Measurements from ENCODE around the gene NAGS. TPM values are rescaled to one million over a fixed set of nuclear protein-coding genes. Genes with fewer than 3 reads are reported as not detected.
"Not testable (repeated sequence)": the region's sequence is repeated elsewhere in the genome, so short reads cannot be mapped to it uniquely, and the experiment has no call there.

The NAGS gene, protein sequence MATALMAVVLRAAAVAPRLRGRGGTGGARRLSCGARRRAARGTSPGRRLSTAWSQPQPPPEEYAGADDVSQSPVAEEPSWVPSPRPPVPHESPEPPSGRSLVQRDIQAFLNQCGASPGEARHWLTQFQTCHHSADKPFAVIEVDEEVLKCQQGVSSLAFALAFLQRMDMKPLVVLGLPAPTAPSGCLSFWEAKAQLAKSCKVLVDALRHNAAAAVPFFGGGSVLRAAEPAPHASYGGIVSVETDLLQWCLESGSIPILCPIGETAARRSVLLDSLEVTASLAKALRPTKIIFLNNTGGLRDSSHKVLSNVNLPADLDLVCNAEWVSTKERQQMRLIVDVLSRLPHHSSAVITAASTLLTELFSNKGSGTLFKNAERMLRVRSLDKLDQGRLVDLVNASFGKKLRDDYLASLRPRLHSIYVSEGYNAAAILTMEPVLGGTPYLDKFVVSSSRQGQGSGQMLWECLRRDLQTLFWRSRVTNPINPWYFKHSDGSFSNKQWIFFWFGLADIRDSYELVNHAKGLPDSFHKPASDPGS
- total RNA-seq (under 1 TPM; 0.60 to 0.74 TPM), polyA plus RNA-seq (1.0 TPM)

GRCh38 chr17:44004077-44004760 lies at the start of gene NAGS:
Gene NAGS (plus strand): TSS chr17:44004622. CDS start chr17:44004664, 42 bp downstream.
- DNase-seq = peak in 3 of 5 donors; percentile 18 to 70 (median 31)
- Mint-ChIP-seq H3K36me3 (peaks cover 0 to 5% (median 0%) of the 10 kb centered on the region in 3 donors), H3K4me1 (peaks cover 19 to 33% (median 20%) of the 10 kb centered on the region in 3 donors)

GRCh38 chr17:43956222-43956621 lies 48.2 kb upstream of the NAGS start:
- Histone ChIP-seq H3K27me3 (ENCODE audit: insufficient read depth, low read length, poor library complexity, severe bottlenecking) (peaks cover 19% of the 10 kb centered on the region), H3K4me1 (ENCODE audit: insufficient read depth, low read length) (no peaks in the 10 kb centered on the region), H3K27ac (ENCODE audit: low read depth, low read length) (no peak overlapping the region), H3K9me3 (ENCODE audit: low read length) (no peaks in the 10 kb centered on the region), H3K4me3 (ENCODE audit: low read length) (no peak overlapping the region), H3K36me3 (ENCODE audit: insufficient read depth, low read length) (no peaks in the 10 kb centered on the region)
- H3K36me3 Mint-ChIP-seq = no peaks in the 10 kb centered on the region
- ChIA-PET CTCF (no interaction called here), POLR2A (no interaction called here)
- peaks cover 0 to 13% (median 2%) of the 10 kb centered on the region in 3 donors for H3K4me1 Mint-ChIP-seq
- H3K4me3 Mint-ChIP-seq = no peak overlapping the region
- no peak overlapping the region for H3K27ac Mint-ChIP-seq
- peak in 1 of 5 donors; percentile 8 for DNase-seq
- H3K9me3 Mint-ChIP-seq = no peaks in the 10 kb centered on the region
- H3K27me3 Mint-ChIP-seq = peaks cover 29 to 46% of the 10 kb centered on the region in 2 donors

More at GRCh38 chr17:44004077-44004760, at the start of gene NAGS:
- Histone ChIP-seq H3K36me3 (ENCODE audit: insufficient read depth, low read length) (no peaks in the 10 kb centered on the region), H3K27me3 (ENCODE audit: insufficient read depth, low read length, poor library complexity, severe bottlenecking) (no peaks in the 10 kb centered on the region), H3K4me1 (ENCODE audit: insufficient read depth, low read length) (peaks cover 28% of the 10 kb centered on the region), H3K27ac (ENCODE audit: low read depth, low read length) (no peak within 1 kb of the TSS), H3K9me3 (ENCODE audit: low read length) (no peaks in the 10 kb centered on the region), H3K4me3 (ENCODE audit: low read length) (peak within 1 kb of the TSS; percentile 90)
- ChIA-PET POLR2A (interaction anchor here (0.6 kb wide), 2 partner anchors 43 to 108 kb away, joined by 3 to 5 read pairs; no protein-coding TSS in a partner anchor), CTCF (interaction anchor here (1.0 to 1.2 kb wide), 3 partner anchors 10 to 342 kb away, joined by 3 to 4 read pairs (median 3); partner anchors contain the start of gene GRN)
- peak within 1 kb of the TSS; percentile 53 to 92 (median 70) for H3K4me3 Mint-ChIP-seq
- H3K27me3 Mint-ChIP-seq = peaks cover 4 to 8% of the 10 kb centered on the region in 2 donors
- peak within 1 kb of the TSS in 2 of 8 donors; percentile 41 to 77 for H3K27ac Mint-ChIP-seq
- H3K9me3 Mint-ChIP-seq = no peaks in the 10 kb centered on the region

GRCh38 chr17:43958748-43959352 lies 45.6 kb upstream of the NAGS start:
- no peak overlapping the region for H3K27ac Mint-ChIP-seq
- Histone ChIP-seq H3K27ac (ENCODE audit: low read depth, low read length) (no peak overlapping the region), H3K4me3 (ENCODE audit: low read length) (no peak overlapping the region), H3K36me3 (ENCODE audit: insufficient read depth, low read length) (no peaks in the 10 kb centered on the region), H3K4me1 (ENCODE audit: insufficient read depth, low read length) (no peaks in the 10 kb centered on the region), H3K27me3 (ENCODE audit: insufficient read depth, low read length, poor library complexity, severe bottlenecking) (no peaks in the 10 kb centered on the region), H3K9me3 (ENCODE audit: low read length) (no peaks in the 10 kb centered on the region)
- no peak for DNase-seq
- no peaks in the 10 kb centered on the region for H3K9me3 Mint-ChIP-seq
- H3K27me3 Mint-ChIP-seq = peaks cover 24 to 39% of the 10 kb centered on the region in 2 donors
- H3K4me3 Mint-ChIP-seq = no peak overlapping the region
- H3K4me1 Mint-ChIP-seq = no peaks in the 10 kb centered on the region
- ChIA-PET POLR2A (no interaction called here), CTCF (interaction anchor here (1.6 kb wide), 1 partner anchor 15 kb away, joined by 7 read pairs; no protein-coding TSS in a partner anchor)
- peaks cover 0 to 2% (median 0%) of the 10 kb centered on the region in 3 donors for H3K36me3 Mint-ChIP-seq

DNA sequence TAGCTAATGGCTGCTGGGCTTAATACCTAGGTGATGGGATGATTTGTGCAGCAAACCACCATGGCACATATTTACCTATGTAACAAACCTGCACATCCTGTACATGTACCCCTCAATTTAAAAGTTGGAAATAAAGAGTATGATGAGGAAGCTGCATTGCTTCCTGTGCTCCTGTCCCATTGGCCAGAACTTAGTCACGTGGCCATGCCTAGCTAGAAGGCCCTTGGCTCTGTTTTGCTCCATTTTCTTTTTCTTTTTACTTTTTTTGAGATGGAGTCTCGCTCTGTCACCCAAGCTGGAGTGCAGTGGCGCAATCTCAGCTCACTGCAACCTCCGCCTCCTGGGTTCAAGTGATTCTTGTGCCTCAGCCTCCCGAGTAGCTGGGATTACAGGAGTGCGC lies 43.1 kb upstream of the NAGS start:
- H3K9me3 Mint-ChIP-seq; H3K36me3 ChIP-seq (ENCODE audit: insufficient read depth, low read length); H3K27ac Mint-ChIP-seq; H3K4me1 Mint-ChIP-seq; H3K36me3 Mint-ChIP-seq; H3K27ac ChIP-seq (ENCODE audit: low read depth, low read length); H3K4me3 Mint-ChIP-seq; H3K27me3 ChIP-seq (ENCODE audit: insufficient read depth, low read length, poor library complexity, severe bottlenecking); H3K9me3 ChIP-seq (ENCODE audit: low read length); H3K4me3 ChIP-seq (ENCODE audit: low read length); H3K4me1 ChIP-seq (ENCODE audit: insufficient read depth, low read length): not testable (repeated sequence)
- peak in 1 of 5 donors; percentile 9 for DNase-seq
- ChIA-PET POLR2A (interaction anchor here (0.6 kb wide), 1 partner anchor 238 kb away, joined by 4 read pairs; the partner anchor contains the start of gene ATXN7L3), CTCF (interaction anchor here (0.6 to 1.6 kb wide), 2 partner anchors 9 to 17 kb away, joined by 3 to 4 read pairs; no protein-coding TSS in a partner anchor)
- H3K27me3 Mint-ChIP-seq = peaks cover 15 to 31% of the 10 kb centered on the region in 2 donors

DNA sequence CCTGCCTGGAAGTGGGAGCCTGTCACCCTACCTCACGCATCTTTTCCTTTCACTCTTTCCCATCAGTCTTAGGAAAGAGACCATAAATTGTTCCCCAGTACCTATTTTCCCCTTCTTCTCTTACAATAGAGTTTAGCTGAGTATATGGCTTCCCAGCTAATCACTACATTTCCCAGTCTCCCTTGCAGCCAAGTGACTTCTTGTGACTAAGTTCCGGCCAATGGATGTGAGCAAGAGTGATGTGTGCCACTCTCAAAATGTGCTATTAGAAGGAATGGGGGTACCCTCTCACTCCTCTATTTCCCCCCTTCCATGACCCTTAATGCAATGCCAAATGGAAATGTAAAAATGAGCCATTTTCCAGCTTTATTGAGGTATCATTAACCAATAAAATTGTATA lies 42.5 kb upstream of the NAGS start:
- peaks cover 0 to 2% (median 0%) of the 10 kb centered on the region in 3 donors for H3K36me3 Mint-ChIP-seq
- H3K27me3 ChIP-seq (ENCODE audit: insufficient read depth, low read length, poor library complexity, severe bottlenecking) = no peaks in the 10 kb centered on the region
- peak in 1 of 5 donors; percentile 12 for DNase-seq
- no peak overlapping the region for H3K4me3 ChIP-seq (ENCODE audit: low read length)
- no peaks in the 10 kb centered on the region for H3K9me3 ChIP-seq (ENCODE audit: low read length)
- H3K27ac Mint-ChIP-seq = no peak overlapping the region
- H3K4me1 Mint-ChIP-seq = no peaks in the 10 kb centered on the region
- no peak overlapping the region for H3K27ac ChIP-seq (ENCODE audit: low read depth, low read length)
- ChIA-PET POLR2A (no interaction called here), CTCF (interaction anchor here (1.6 kb wide), 1 partner anchor 18 kb away, joined by 4 read pairs; no protein-coding TSS in a partner anchor)
- H3K36me3 ChIP-seq (ENCODE audit: insufficient read depth, low read length) = no peaks in the 10 kb centered on the region
- H3K4me1 ChIP-seq (ENCODE audit: insufficient read depth, low read length) = no peaks in the 10 kb centered on the region
- peaks cover 15 to 31% of the 10 kb centered on the region in 2 donors for H3K27me3 Mint-ChIP-seq
- H3K9me3 Mint-ChIP-seq = no peaks in the 10 kb centered on the region
- H3K4me3 Mint-ChIP-seq = no peak overlapping the region

- Mint-ChIP-seq H3K4me3 (no peak overlapping the region), H3K36me3 (peaks cover 0 to 2% (median 0%) of the 10 kb centered on the region in 3 donors), H3K4me1 (no peaks in the 10 kb centered on the region), H3K27ac (peak overlapping the region in 1 of 8 donors; percentile 14), H3K9me3 (no peaks in the 10 kb centered on the region), H3K27me3 (peaks cover 15 to 31% of the 10 kb centered on the region in 2 donors)
- Histone ChIP-seq H3K27me3 (ENCODE audit: insufficient read depth, low read length, poor library complexity, severe bottlenecking) (no peaks in the 10 kb centered on the region), H3K9me3 (ENCODE audit: low read length) (no peaks in the 10 kb centered on the region), H3K27ac (ENCODE audit: low read depth, low read length) (no peak overlapping the region), H3K4me3 (ENCODE audit: low read length) (no peak overlapping the region), H3K36me3 (ENCODE audit: insufficient read depth, low read length) (no peaks in the 10 kb centered on the region), H3K4me1 (ENCODE audit: insufficient read depth, low read length) (no peaks in the 10 kb centered on the region)
- DNase-seq = peak in 1 of 5 donors; percentile 6
- CTCF ChIA-PET = no interaction called here
- POLR2A ChIA-PET = no interaction called here
Observed at GRCh38 chr17:43962479-43962878, 41.9 kb upstream of the NAGS start.

- DNase-seq = no peak
- Histone ChIP-seq H3K4me3 (ENCODE audit: low read length) (no peak overlapping the region), H3K4me1 (ENCODE audit: insufficient read depth, low read length) (no peaks in the 10 kb centered on the region), H3K36me3 (ENCODE audit: insufficient read depth, low read length) (no peaks in the 10 kb centered on the region), H3K27me3 (ENCODE audit: insufficient read depth, low read length, poor library complexity, severe bottlenecking) (no peaks in the 10 kb centered on the region), H3K27ac (ENCODE audit: low read depth, low read length) (no peak overlapping the region), H3K9me3 (ENCODE audit: low read length) (no peaks in the 10 kb centered on the region)
- Mint-ChIP-seq H3K27ac (no peak overlapping the region), H3K4me3 (no peak overlapping the region), H3K4me1 (no peaks in the 10 kb centered on the region), H3K36me3 (peaks cover 0 to 2% (median 0%) of the 10 kb centered on the region in 3 donors), H3K27me3 (peaks cover 10 to 24% of the 10 kb centered on the region in 2 donors), H3K9me3 (no peaks in the 10 kb centered on the region)
- POLR2A ChIA-PET = no interaction called here
- CTCF ChIA-PET = no interaction called here
Observed at GRCh38 chr17:43966276-43966675, 38.1 kb upstream of the NAGS start.

Measured in CD8-positive, alpha-beta memory T cell (primary cell).